Endodermal cell (in vitro differentiated cells): ENCODE results near the gene ERFL. TPM values are rescaled to one million over a fixed set of nuclear protein-coding genes. Genes with fewer than 3 reads are reported as not detected.

Source experiments
- DNase-seq: peaks from one replicate; pipeline ENCODE4 v3.0.0-alpha.2; 2017
- H3K27ac ChIP-seq: 2 replicates; pipeline ENCODE4 v1.5.1; 2013; ENCODE audit warnings: mild to moderate bottlenecking, low read depth, low read length, moderate library complexity
- H3K27me3 ChIP-seq: 2 replicates; pipeline ENCODE4 v1.6.1; 2013; ENCODE audit warnings: mild to moderate bottlenecking, low read length, moderate library complexity; ENCODE audit not compliant: insufficient read depth, control insufficient read depth, poor library complexity, severe bottlenecking
- H3K36me3 ChIP-seq: 2 replicates; pipeline ENCODE4 v1.7.0; 2013; ENCODE audit warnings: mild to moderate bottlenecking, low read length, moderate library complexity; ENCODE audit not compliant: control insufficient read depth, insufficient read depth
- H3K4me1 ChIP-seq: one replicate; pipeline ENCODE4 v1.7.0; 2013; ENCODE audit warnings: low read length; ENCODE audit not compliant: control insufficient read depth, insufficient read depth
- H3K4me3 ChIP-seq: 2 replicates; pipeline ENCODE4 v1.5.1; 2013; ENCODE audit warnings: mild to moderate bottlenecking, low read length, moderate library complexity
- H3K9ac ChIP-seq: 2 replicates; pipeline ENCODE4 v1.6.1; 2013; ENCODE audit warnings: mild to moderate bottlenecking, low read length, moderate library complexity; ENCODE audit not compliant: poor library complexity, severe bottlenecking; ENCODE audit errors: extremely low read depth
- H3K9me3 ChIP-seq: 2 replicates; pipeline ENCODE4 v1.6.1; 2013; ENCODE audit warnings: mild to moderate bottlenecking, low read length, moderate library complexity; ENCODE audit not compliant: control insufficient read depth
- H3K27ac Mint-ChIP-seq: 2 replicates; pipeline ENCODE4 v1.8.0; 2020; ENCODE audit warnings: mixed read lengths
- H3K27me3 Mint-ChIP-seq: 2 replicates; pipeline ENCODE4 v1.8.0; 2021; ENCODE audit warnings: mild to moderate bottlenecking, mixed read lengths; ENCODE audit not compliant: insufficient read depth
- H3K36me3 Mint-ChIP-seq: 2 replicates; pipeline ENCODE4 v1.8.0; 2020; ENCODE audit warnings: low read depth, mixed read lengths
- H3K4me1 Mint-ChIP-seq: 2 replicates; pipeline ENCODE4 v1.8.0; 2020; ENCODE audit warnings: mixed read lengths
- H3K4me3 Mint-ChIP-seq: 2 replicates; pipeline ENCODE4 v1.8.0; 2020; ENCODE audit warnings: mild to moderate bottlenecking, moderate library complexity, mixed read lengths
- H3K9me3 Mint-ChIP-seq: 2 replicates; pipeline ENCODE4 v1.8.0; 2020; ENCODE audit warnings: mild to moderate bottlenecking, mixed read lengths
- CTCF ChIP-seq: fragments of 200-600 bp; sonication (generic); conservative IDR thresholded peaks from 2 replicates; pipeline ENCODE4 v1.5.0; 2021; ENCODE audit warnings: antibody characterized with exemption, mild to moderate bottlenecking
- WGBS, 2 experiments: methylation state at CpG; one replicate each; pipeline versions ENCODE4 v1.1.5 to v1.1.7; 2013; ENCODE audit warnings: missing lambda C conversion rate in 2 of 2, mixed read lengths in 1 of 2; ENCODE audit not compliant: insufficient coverage in 1 of 2, insufficient read length in 1 of 2; 5-methylcytosine and 5-hydroxymethylcytosine counted together
- total RNA-seq, 2 donors: library from RNA; stranded (reverse); fragmentation: NEBNext Ultra II Directional in 1 of 2; extraction: Animal tissue kit (Norgen Biotek cat#: 25700) in 1 of 2; gene quantifications; 2 replicates in 1 of 2; 3 replicates in 1 of 2; pipeline ENCODE4 v1.2.1, GENCODE V29; 2021

ERFL gene
- total RNA-seq, 2 donors from 2014 or later, result 0.13 to 0.53 TPM

- no peaks in the 10 kb centered on the region for H3K36me3 Mint-ChIP-seq
- Histone ChIP-seq H3K27me3 (peaks cover 97% of the 10 kb centered on the region), H3K4me1 (no peaks in the 10 kb centered on the region), H3K9me3 (peaks cover 5% of the 10 kb centered on the region), H3K4me3 (peak overlapping the region; percentile 74), H3K9ac (no peak overlapping the region), H3K36me3 (no peaks in the 10 kb centered on the region), H3K27ac (no peak overlapping the region)
- peaks cover 20% of the 10 kb centered on the region for H3K4me1 Mint-ChIP-seq
- no peak overlapping the region for H3K4me3 Mint-ChIP-seq
- peaks cover 8% of the 10 kb centered on the region for H3K9me3 Mint-ChIP-seq
- no peak for TF ChIP-seq CTCF
- WGBS, 2 experiments, result 4 to 7% methylated on average over 6 to 43 of the region's 43 CpGs
- H3K27ac Mint-ChIP-seq, result no peak overlapping the region
- H3K27me3 Mint-ChIP-seq, result peaks cover 53% of the 10 kb centered on the region
- peak; percentile 71 for DNase-seq
Measured at GRCh38 chr19:41927497-41928192, 604 bp downstream of the ERFL start.

GRCh38 chr19:41926763-41927496 is 1.3 kb downstream of the ERFL start:
- 45 to 46% methylated on average over 12 to 16 of the region's 16 CpGs for WGBS, 2 experiments
- peaks cover 8% of the 10 kb centered on the region for H3K9me3 Mint-ChIP-seq
- no peak overlapping the region for H3K4me3 Mint-ChIP-seq

More at GRCh38 chr19:41926763-41927496, 1.3 kb downstream of the ERFL start:
- no peak for DNase-seq
- Mint-ChIP-seq H3K36me3 (no peaks in the 10 kb centered on the region), H3K4me1 (peaks cover 25% of the 10 kb centered on the region), H3K27ac (no peak overlapping the region), H3K27me3 (peaks cover 52% of the 10 kb centered on the region)
- Histone ChIP-seq H3K4me1 (no peaks in the 10 kb centered on the region), H3K4me3 (no peak overlapping the region), H3K27me3 (peaks cover 97% of the 10 kb centered on the region), H3K9ac (no peak overlapping the region), H3K9me3 (peaks cover 5% of the 10 kb centered on the region), H3K27ac (no peak overlapping the region), H3K36me3 (no peaks in the 10 kb centered on the region)
- TF ChIP-seq CTCF, result no peak
